Right atrium auricular region (tissue), 2 donors: Measurements from ENCODE around the gene RNF182. TPM values are rescaled to one million over a fixed set of nuclear protein-coding genes. Genes with fewer than 3 reads are reported as not detected.

Source experiments
- DNase-seq: peaks from one replicate; pipeline ENCODE4 v3.0.0-alpha.2; 2019; ENCODE audit warnings: low spot score
- H3K27ac ChIP-seq, 2 donors: fragments of 200-600 bp; sonication (generic); 1 replicate in 1 of 2; 2 replicates in 1 of 2; pipeline ENCODE4 v1.5.1; 2016 to 2019
- H3K27me3 ChIP-seq, 2 donors: fragments of 200-600 bp; sonication (generic); one replicate each; pipeline versions ENCODE4 v1.5.1 to v1.6.0; 2017 to 2019
- H3K36me3 ChIP-seq: fragments of 200-600 bp; sonication (generic); one replicate; pipeline ENCODE4 v1.5.1; 2016
- H3K4me1 ChIP-seq, 2 donors: fragments of 200-600 bp; sonication (generic); one replicate each; pipeline versions ENCODE4 v1.5.1 to v1.6.0; 2017 to 2019
- H3K4me3 ChIP-seq, 2 donors: fragments of 200-600 bp; sonication (generic); 1 replicate in 1 of 2; 2 replicates in 1 of 2; pipeline ENCODE4 v1.5.1; 2017 to 2019; ENCODE audit warnings: mild to moderate bottlenecking in 1 of 2, moderate library complexity in 1 of 2
- H3K9me3 ChIP-seq, 2 donors: fragments of 200-600 bp; sonication (generic); one replicate each; pipeline ENCODE4 v1.5.1; 2019
- CTCF ChIP-seq, 2 donors: fragments of 200-600 bp; sonication (generic); IDR thresholded peaks; one replicate each; pipeline ENCODE4 v1.5.1; 2019; ENCODE audit warnings: antibody characterized with exemption in 2 of 2
- total RNA-seq, 2 donors: library from RNA; depleted of rRNA; stranded (reverse); fragments of >200 nt; gene quantifications; one replicate each; pipeline ENCODE4 v1.1.0, GENCODE V29; 2016

The RNF182 gene
- total RNA-seq, 2 donors from 2014 or later, result 0.67 to 0.83 TPM

- no peak for DNase-seq
- no peak overlapping the region for H3K4me3 ChIP-seq
- TF ChIP-seq CTCF (IDR thresholded peaks at IDR 0.05), result no peak
- no peaks in the 10 kb centered on the region for H3K27me3 ChIP-seq
- H3K9me3 ChIP-seq, result no peaks in the 10 kb centered on the region
- no peaks in the 10 kb centered on the region for H3K36me3 ChIP-seq
- H3K27ac ChIP-seq, result no peak overlapping the region
- H3K4me1 ChIP-seq, result peaks cover 0 to 2% of the 10 kb centered on the region in 2 donors
These were observed 6.0 kb upstream of the RNF182 start for GRCh38 chr6:13918686-13919250.

- Histone ChIP-seq H3K4me3 (no peak overlapping the region), H3K4me1 (peaks cover 0 to 12% of the 10 kb centered on the region in 2 donors), H3K27ac (no peak overlapping the region), H3K27me3 (no peaks in the 10 kb centered on the region), H3K9me3 (no peaks in the 10 kb centered on the region), H3K36me3 (no peaks in the 10 kb centered on the region)
- no peak for TF ChIP-seq CTCF (IDR thresholded peaks at IDR 0.05)
- DNase-seq, result no peak
These were observed 4.9 kb upstream of the RNF182 start for GRCh38 chr6:13919861-13920260.

GRCh38 chr6:13920552-13920951 is 4.2 kb upstream of the RNF182 start:
- Histone ChIP-seq H3K27ac (no peak overlapping the region), H3K4me1 (peaks cover 0 to 18% of the 10 kb centered on the region in 2 donors), H3K27me3 (peaks cover 0 to under 1% of the 10 kb centered on the region in 2 donors), H3K36me3 (no peaks in the 10 kb centered on the region), H3K4me3 (no peak overlapping the region), H3K9me3 (no peaks in the 10 kb centered on the region)
- DNase-seq, result no peak
- no peak for TF ChIP-seq CTCF (IDR thresholded peaks at IDR 0.05)

GRCh38 chr6:13922750-13923149 is 2.0 kb upstream of the RNF182 start:
- DNase-seq, result no peak
- Histone ChIP-seq H3K4me3 (no peak overlapping the region), H3K27ac (no peak overlapping the region), H3K9me3 (no peaks in the 10 kb centered on the region), H3K27me3 (peaks cover 5 to 9% of the 10 kb centered on the region in 2 donors), H3K4me1 (peaks cover 0 to 20% of the 10 kb centered on the region in 2 donors), H3K36me3 (no peaks in the 10 kb centered on the region)
- no peak for TF ChIP-seq CTCF (IDR thresholded peaks at IDR 0.05)

- Histone ChIP-seq H3K9me3 (no peaks in the 10 kb centered on the region), H3K4me1 (peaks cover 0 to 20% of the 10 kb centered on the region in 2 donors), H3K27me3 (peaks cover 5 to 9% of the 10 kb centered on the region in 2 donors), H3K36me3 (no peaks in the 10 kb centered on the region), H3K4me3 (peak overlapping the region in 1 of 2 donors; percentile 56), H3K27ac (no peak overlapping the region)
- no peak for TF ChIP-seq CTCF (IDR thresholded peaks at IDR 0.05)
- no peak for DNase-seq
These were observed 1.1 kb upstream of the RNF182 start for GRCh38 chr6:13923527-13924145.
